Measurements from ENCODE around the gene ORM2. TPM values are rescaled to one million over a fixed set of nuclear protein-coding genes. Genes with fewer than 3 reads are reported as not detected.
A peak's percentile ranks its signal among the peaks of the same experiment; 100 is the strongest.

ORM2 gene
- total and polyA plus RNA-seq, 7 donors: 0.38 TPM; not detected in 6

- H3K9me3 ChIP-seq: no peaks in the 10 kb centered on the region
- H3K4me3 ChIP-seq: no peak overlapping the region
- H3K27ac ChIP-seq: peak overlapping the region; percentile 27 to 56 (median 34)
- intact Hi-C loops (cut with DNase I): no loop called here
- peaks cover 0 to 26% (median 12%) of the 10 kb centered on the region in 4 donors for H3K4me1 ChIP-seq
- peaks cover 15 to 50% (median 20%) of the 10 kb centered on the region in 4 donors for H3K36me3 ChIP-seq
- TF ChIP-seq CTCF (IDR thresholded peaks at IDR 0.05): no peak
- no peak for TF ChIP-seq POLR2A (IDR thresholded peaks at IDR 0.05)
- TF ChIP-seq EP300 (IDR thresholded peaks at IDR 0.05): no peak
- peak in 1 of 4 donors; percentile 12 for TF ChIP-seq POLR2AphosphoS5 (IDR thresholded peaks at IDR 0.05)
- DNase-seq: peak; percentile 81
- no peaks in the 10 kb centered on the region for H3K27me3 ChIP-seq
- WGBS, 2 donors: 40 to 74% methylated on average over 9 of the region's 9 CpGs
Observed at GRCh38 chr9:114372921-114373448, 43.3 kb downstream of the ORM2 start.

GRCh38 chr9:114373960-114374730, 44.5 kb downstream of the ORM2 start:
- peaks cover 0 to 26% (median 12%) of the 10 kb centered on the region in 4 donors for H3K4me1 ChIP-seq
- DNase-seq: peak; percentile 50
- H3K27me3 ChIP-seq: no peaks in the 10 kb centered on the region
- TF ChIP-seq CTCF (IDR thresholded peaks at IDR 0.05) (no peak), EP300 (IDR thresholded peaks at IDR 0.05) (no peak), POLR2AphosphoS5 (IDR thresholded peaks at IDR 0.05) (no peak), POLR2A (IDR thresholded peaks at IDR 0.05) (no peak)
- 85 to 92% methylated on average over 16 of the region's 16 CpGs for WGBS, 2 donors
- H3K4me3 ChIP-seq: no peak overlapping the region
- peaks cover 15 to 51% (median 17%) of the 10 kb centered on the region in 4 donors for H3K36me3 ChIP-seq
- H3K27ac ChIP-seq: no peak overlapping the region
- intact Hi-C loops (cut with DNase I): no loop called here
- H3K9me3 ChIP-seq: no peaks in the 10 kb centered on the region

- TF ChIP-seq POLR2AphosphoS5 (IDR thresholded peaks at IDR 0.05): no peak
- TF ChIP-seq EP300 (IDR thresholded peaks at IDR 0.05): no peak
- no peak for TF ChIP-seq CTCF (IDR thresholded peaks at IDR 0.05)
- no peak for TF ChIP-seq POLR2A (IDR thresholded peaks at IDR 0.05)
- intact Hi-C loops (cut with DNase I): no loop called here
- H3K4me1 ChIP-seq: peaks cover 0 to 26% (median 12%) of the 10 kb centered on the region in 4 donors
- H3K36me3 ChIP-seq: peaks cover 15 to 59% (median 19%) of the 10 kb centered on the region in 4 donors
- peak; percentile 27 for DNase-seq
- H3K27ac ChIP-seq: no peak overlapping the region
- no peaks in the 10 kb centered on the region for H3K9me3 ChIP-seq
- WGBS, 2 donors: 72 to 89% methylated on average over 9 of the region's 9 CpGs
- H3K4me3 ChIP-seq: no peak overlapping the region
- no peaks in the 10 kb centered on the region for H3K27me3 ChIP-seq
Observed at GRCh38 chr9:114374936-114375335, 45.3 kb downstream of the ORM2 start.

- TF ChIP-seq POLR2AphosphoS5 (IDR thresholded peaks at IDR 0.05) (no peak), CTCF (IDR thresholded peaks at IDR 0.05) (no peak), EP300 (IDR thresholded peaks at IDR 0.05) (no peak), POLR2A (IDR thresholded peaks at IDR 0.05) (no peak)
- Histone ChIP-seq H3K4me1 (peaks cover 0 to 26% (median 12%) of the 10 kb centered on the region in 4 donors), H3K27me3 (no peaks in the 10 kb centered on the region), H3K36me3 (peaks cover 15 to 65% (median 19%) of the 10 kb centered on the region in 4 donors), H3K9me3 (no peaks in the 10 kb centered on the region), H3K27ac (no peak overlapping the region), H3K4me3 (no peak overlapping the region)
- peak; percentile 54 for DNase-seq
- intact Hi-C loops (cut with DNase I): no loop called here
- 77 to 81% methylated on average over 9 of the region's 9 CpGs for WGBS, 2 donors
Observed at GRCh38 chr9:114375386-114376175, 45.9 kb downstream of the ORM2 start.

All from sigmoid colon (tissue), 7 donors.